Panc1 (cell line): ENCODE data around the gene ARHGEF28. TPM values are rescaled to one million over a fixed set of nuclear protein-coding genes. Genes with fewer than 3 reads are reported as not detected.

Experiments
- ATAC-seq: fragments of 200-7000 bp; cut with Tn5 transposase; 2 replicates; pipeline ENCODE4 v1.9.1; 2020; ENCODE audit warnings: mild to moderate bottlenecking, moderate library complexity
- BruUV-seq: library from RNA; stranded (reverse); fragments of 400-500 nt; replicated peaks from 2 replicates; lab custom pipeline; 2021; lab: Mats Ljungman, UMichigan
- CTCF ChIA-PET: fragments of 300-600 bp; sonication (Branson Sonifier 250); formaldehyde crosslinking; loops from one replicate; lab custom pipeline; 2022; ENCODE audit warnings: antibody characterized with exemption; lab: Charles Lee
- POLR2A ChIA-PET: fragments of 300-600 bp; sonication (Branson Sonifier 250); formaldehyde crosslinking; loops from one replicate; lab custom pipeline; 2022; ENCODE audit warnings: antibody characterized with exemption; lab: Charles Lee
- DNase-seq: peaks from one replicate; pipeline ENCODE4 v3.0.0-alpha.2; 2010; ENCODE audit warnings: low read depth, low spot score
- H3K27ac ChIP-seq: 2 replicates; pipeline ENCODE4 v1.5.1; 2011; ENCODE audit warnings: mild to moderate bottlenecking, low read length, inconsistent platforms
- H3K27me3 ChIP-seq: fragments of 200-500 bp; sonication (Bioruptor generic); 2 replicates; pipeline ENCODE4 v1.6.0; 2014; ENCODE audit warnings: low read length, inconsistent platforms; ENCODE audit not compliant: control insufficient read depth, insufficient read depth
- H3K36me3 ChIP-seq: fragments of 200-500 bp; sonication (Bioruptor generic); 2 replicates; pipeline ENCODE4 v1.5.1; 2014; ENCODE audit warnings: inconsistent platforms, mild to moderate bottlenecking, low read length, moderate library complexity; ENCODE audit not compliant: control insufficient read depth, insufficient read depth
- H3K4me1 ChIP-seq: 2 replicates; pipeline ENCODE4 v1.5.1; 2011; ENCODE audit warnings: inconsistent platforms, mild to moderate bottlenecking, low read length, moderate library complexity; ENCODE audit not compliant: control insufficient read depth, insufficient read depth
- H3K4me3 ChIP-seq, 2 experiments: 2 replicates each; pipeline ENCODE4 v1.5.1; 2011 to 2012; ENCODE audit warnings: low read depth in 2 of 2, low read length in 2 of 2, mild to moderate bottlenecking in 2 of 2, inconsistent platforms in 1 of 2, moderate library complexity in 1 of 2
- H3K9me3 ChIP-seq: fragments of 200-500 bp; sonication (Bioruptor generic); 2 replicates; pipeline ENCODE4 v1.5.1; 2014; ENCODE audit warnings: low read depth, mild to moderate bottlenecking, inconsistent platforms, low read length, moderate library complexity; ENCODE audit not compliant: control insufficient read depth, insufficient read depth
- POLR2AphosphoS5 ChIP-seq: IDR thresholded peaks from 2 replicates; pipeline ENCODE4 v1.6.1; 2012; ENCODE audit warnings: mild to moderate bottlenecking, low read depth, low read length, moderate library complexity
- SIN3A ChIP-seq: IDR thresholded peaks from 2 replicates; pipeline ENCODE4 v1.6.1; 2012; ENCODE audit warnings: low read depth, mild to moderate bottlenecking, low read length, moderate library complexity, borderline replicate concordance; ENCODE audit not compliant: insufficient read depth
- TCF7L2 ChIP-seq: IDR thresholded peaks from 2 replicates; pipeline ENCODE4 v1.6.1; 2011; ENCODE audit warnings: mild to moderate bottlenecking, low read depth, low read length, inconsistent platforms
- in situ Hi-C: cut with HindIII; loops from 2 replicates; pipeline ENCODE4 v1.10.0; 2016; ENCODE audit warnings: low sequenced_read_pairs, low pct_unique_long_range_greater_than_20kb
- intact Hi-C: fragments of 100-400 bp; cut with micrococcal nuclease; formaldehyde crosslinking; loops from one replicate; pipeline ENCODE4 v1.10.0; 2022; ENCODE audit not compliant: unreplicated experiment
- total RNA-seq: library from RNA; stranded (reverse); gene quantifications from one replicate; pipeline ENCODE4 v1.2.1, GENCODE V29; 2021; ENCODE audit not compliant: unreplicated experiment
- TF ChIP-seq, protein P1 (sequence below), 2 experiments: IDR thresholded peaks; 2 replicates each; pipeline ENCODE4 v1.6.1; 2011 to 2012; ENCODE audit warnings: low read depth in 2 of 2, control low read depth in 1 of 2, low read length in 1 of 2, mild to moderate bottlenecking in 1 of 2, moderate library complexity in 1 of 2; ENCODE audit not compliant: insufficient read depth in 1 of 2
- TF ChIP-seq, protein P2 (sequence below): fragments of 450-650 bp; IDR thresholded peaks from 2 replicates; pipeline ENCODE4 v1.5.1; 2017; ENCODE audit warnings: mild to moderate bottlenecking

ARHGEF28 gene
- total RNA-seq, 1 experiment from 2014 or later: 34.8 TPM

DNA sequence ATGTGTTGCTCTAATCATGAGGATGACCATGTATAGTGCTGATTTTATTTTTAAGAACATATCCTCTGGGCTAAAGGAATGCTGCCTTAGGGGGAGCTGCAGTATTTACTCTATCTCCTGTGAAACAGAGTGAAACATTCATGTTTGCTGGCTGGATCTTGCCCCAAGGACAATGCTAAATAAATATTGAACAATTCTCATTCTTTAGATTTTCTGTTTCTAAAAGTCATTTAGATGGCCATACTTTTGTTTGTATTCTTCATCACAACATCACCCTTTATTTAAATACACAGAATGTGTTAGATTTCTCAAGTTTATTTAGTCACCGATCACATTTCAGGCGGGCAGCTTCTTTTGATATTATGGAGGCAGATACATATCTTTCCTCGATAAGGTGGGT, 103.3 kb downstream of the ARHGEF28 start:
- ATAC-seq (no peak; the same call in 1 of the 2 replicates), DNase-seq (no peak)
- ChIA-PET POLR2A (no interaction called here), CTCF (interaction anchor here (1.2 kb wide), 1 partner anchor 24 kb away, joined by 3 read pairs; no protein-coding TSS in a partner anchor)
- intact Hi-C loops: no loop called here
- Histone ChIP-seq H3K4me1 (peaks cover 19% of the 10 kb centered on the region), H3K36me3 (no peaks in the 10 kb centered on the region), H3K9me3 (no peaks in the 10 kb centered on the region), H3K4me3 (no peak overlapping the region), H3K27ac (no peak overlapping the region), H3K27me3 (no peaks in the 10 kb centered on the region)
- no TSS peak for BruUV-seq
- in situ Hi-C loops: no loop called here
- TF ChIP-seq, protein P1, sequence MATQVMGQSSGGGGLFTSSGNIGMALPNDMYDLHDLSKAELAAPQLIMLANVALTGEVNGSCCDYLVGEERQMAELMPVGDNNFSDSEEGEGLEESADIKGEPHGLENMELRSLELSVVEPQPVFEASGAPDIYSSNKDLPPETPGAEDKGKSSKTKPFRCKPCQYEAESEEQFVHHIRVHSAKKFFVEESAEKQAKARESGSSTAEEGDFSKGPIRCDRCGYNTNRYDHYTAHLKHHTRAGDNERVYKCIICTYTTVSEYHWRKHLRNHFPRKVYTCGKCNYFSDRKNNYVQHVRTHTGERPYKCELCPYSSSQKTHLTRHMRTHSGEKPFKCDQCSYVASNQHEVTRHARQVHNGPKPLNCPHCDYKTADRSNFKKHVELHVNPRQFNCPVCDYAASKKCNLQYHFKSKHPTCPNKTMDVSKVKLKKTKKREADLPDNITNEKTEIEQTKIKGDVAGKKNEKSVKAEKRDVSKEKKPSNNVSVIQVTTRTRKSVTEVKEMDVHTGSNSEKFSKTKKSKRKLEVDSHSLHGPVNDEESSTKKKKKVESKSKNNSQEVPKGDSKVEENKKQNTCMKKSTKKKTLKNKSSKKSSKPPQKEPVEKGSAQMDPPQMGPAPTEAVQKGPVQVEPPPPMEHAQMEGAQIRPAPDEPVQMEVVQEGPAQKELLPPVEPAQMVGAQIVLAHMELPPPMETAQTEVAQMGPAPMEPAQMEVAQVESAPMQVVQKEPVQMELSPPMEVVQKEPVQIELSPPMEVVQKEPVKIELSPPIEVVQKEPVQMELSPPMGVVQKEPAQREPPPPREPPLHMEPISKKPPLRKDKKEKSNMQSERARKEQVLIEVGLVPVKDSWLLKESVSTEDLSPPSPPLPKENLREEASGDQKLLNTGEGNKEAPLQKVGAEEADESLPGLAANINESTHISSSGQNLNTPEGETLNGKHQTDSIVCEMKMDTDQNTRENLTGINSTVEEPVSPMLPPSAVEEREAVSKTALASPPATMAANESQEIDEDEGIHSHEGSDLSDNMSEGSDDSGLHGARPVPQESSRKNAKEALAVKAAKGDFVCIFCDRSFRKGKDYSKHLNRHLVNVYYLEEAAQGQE (IDR thresholded peaks at IDR 0.05; ENCODE audit: insufficient read depth in 1 of 2, low read depth in 2 of 2, low read length in 1 of 2): no peak
- TF ChIP-seq, protein P2, sequence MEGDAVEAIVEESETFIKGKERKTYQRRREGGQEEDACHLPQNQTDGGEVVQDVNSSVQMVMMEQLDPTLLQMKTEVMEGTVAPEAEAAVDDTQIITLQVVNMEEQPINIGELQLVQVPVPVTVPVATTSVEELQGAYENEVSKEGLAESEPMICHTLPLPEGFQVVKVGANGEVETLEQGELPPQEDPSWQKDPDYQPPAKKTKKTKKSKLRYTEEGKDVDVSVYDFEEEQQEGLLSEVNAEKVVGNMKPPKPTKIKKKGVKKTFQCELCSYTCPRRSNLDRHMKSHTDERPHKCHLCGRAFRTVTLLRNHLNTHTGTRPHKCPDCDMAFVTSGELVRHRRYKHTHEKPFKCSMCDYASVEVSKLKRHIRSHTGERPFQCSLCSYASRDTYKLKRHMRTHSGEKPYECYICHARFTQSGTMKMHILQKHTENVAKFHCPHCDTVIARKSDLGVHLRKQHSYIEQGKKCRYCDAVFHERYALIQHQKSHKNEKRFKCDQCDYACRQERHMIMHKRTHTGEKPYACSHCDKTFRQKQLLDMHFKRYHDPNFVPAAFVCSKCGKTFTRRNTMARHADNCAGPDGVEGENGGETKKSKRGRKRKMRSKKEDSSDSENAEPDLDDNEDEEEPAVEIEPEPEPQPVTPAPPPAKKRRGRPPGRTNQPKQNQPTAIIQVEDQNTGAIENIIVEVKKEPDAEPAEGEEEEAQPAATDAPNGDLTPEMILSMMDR: no peak
- no peak for TF ChIP-seq SIN3A
- no peak for TF ChIP-seq TCF7L2
- TF ChIP-seq POLR2AphosphoS5: no peak

DNA sequence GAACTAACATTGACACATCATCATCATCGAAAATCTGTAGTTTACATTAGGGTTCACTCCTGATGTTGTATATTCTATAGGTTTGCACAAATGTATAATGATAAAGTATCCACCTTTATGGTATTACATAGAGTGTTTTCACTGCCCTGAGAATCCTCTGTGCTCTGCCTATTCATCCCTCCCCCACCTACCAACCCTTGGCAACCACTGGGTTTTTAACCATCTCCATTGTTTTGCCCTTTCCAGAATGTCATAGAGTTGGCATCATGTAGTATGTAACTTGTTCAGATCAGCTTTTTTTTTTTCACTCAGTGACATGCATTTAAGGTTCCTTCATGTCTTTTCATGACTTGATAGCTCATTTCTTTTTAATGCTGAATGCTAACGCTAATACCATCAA, 106.0 kb downstream of the ARHGEF28 start:
- ChIA-PET POLR2A (interaction anchor here (0.7 kb wide), 1 partner anchor 8 kb away, joined by 3 read pairs; no protein-coding TSS in a partner anchor), CTCF (no interaction called here)
- in situ Hi-C loops: no loop called here

More for the DNA sequence above, 106.0 kb downstream of the ARHGEF28 start:
- DNase-seq: no peak
- no peak for ATAC-seq
- no peak overlapping the region for H3K4me3 ChIP-seq
- no peak overlapping the region for H3K27ac ChIP-seq
- TF ChIP-seq, protein P1 (IDR thresholded peaks at IDR 0.05; ENCODE audit: insufficient read depth in 1 of 2, low read depth in 2 of 2, low read length in 1 of 2): no peak
- no peak for TF ChIP-seq POLR2AphosphoS5
- TF ChIP-seq TCF7L2: no peak
- TF ChIP-seq, protein P2: no peak
- no peak for TF ChIP-seq SIN3A
- no peaks in the 10 kb centered on the region for H3K27me3 ChIP-seq
- H3K4me1 ChIP-seq: peaks cover 24% of the 10 kb centered on the region
- intact Hi-C loops: no loop called here
- H3K9me3 ChIP-seq: no peaks in the 10 kb centered on the region
- no peaks in the 10 kb centered on the region for H3K36me3 ChIP-seq
- BruUV-seq: no TSS peak
